GM19324 (cell line): ENCODE results near the gene PEMT.

Experiments used
- ATAC-seq: cut with Tn5 transposase; IDR thresholded peaks from one replicate; pipeline ENCODE4 v1.9.1; 2021; ENCODE audit warnings: mild to moderate bottlenecking, moderate library complexity; ENCODE audit not compliant: unreplicated experiment, low FRiP score

PEMT gene

DNA sequence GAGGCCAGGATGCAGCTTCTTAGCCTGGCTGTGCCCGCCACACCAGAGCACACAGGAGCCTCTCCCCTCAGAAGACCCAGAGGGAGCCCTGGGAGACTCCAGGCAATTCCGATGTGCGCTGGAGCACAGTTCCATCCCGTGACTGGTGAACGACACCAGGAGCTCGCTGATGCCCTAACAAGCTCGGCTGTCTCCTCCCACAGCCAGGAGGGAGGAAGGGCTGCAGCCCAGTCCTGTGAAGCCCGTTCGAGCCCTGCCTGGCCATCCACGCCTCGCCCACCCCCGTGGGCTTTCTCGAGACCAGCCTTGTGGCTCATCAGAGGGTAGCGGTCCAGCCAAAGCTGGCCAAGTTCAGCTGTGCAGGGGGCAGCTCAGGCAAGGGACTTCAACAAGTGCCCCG, 73.5 kb downstream of the PEMT start:
- no peak for ATAC-seq

DNA sequence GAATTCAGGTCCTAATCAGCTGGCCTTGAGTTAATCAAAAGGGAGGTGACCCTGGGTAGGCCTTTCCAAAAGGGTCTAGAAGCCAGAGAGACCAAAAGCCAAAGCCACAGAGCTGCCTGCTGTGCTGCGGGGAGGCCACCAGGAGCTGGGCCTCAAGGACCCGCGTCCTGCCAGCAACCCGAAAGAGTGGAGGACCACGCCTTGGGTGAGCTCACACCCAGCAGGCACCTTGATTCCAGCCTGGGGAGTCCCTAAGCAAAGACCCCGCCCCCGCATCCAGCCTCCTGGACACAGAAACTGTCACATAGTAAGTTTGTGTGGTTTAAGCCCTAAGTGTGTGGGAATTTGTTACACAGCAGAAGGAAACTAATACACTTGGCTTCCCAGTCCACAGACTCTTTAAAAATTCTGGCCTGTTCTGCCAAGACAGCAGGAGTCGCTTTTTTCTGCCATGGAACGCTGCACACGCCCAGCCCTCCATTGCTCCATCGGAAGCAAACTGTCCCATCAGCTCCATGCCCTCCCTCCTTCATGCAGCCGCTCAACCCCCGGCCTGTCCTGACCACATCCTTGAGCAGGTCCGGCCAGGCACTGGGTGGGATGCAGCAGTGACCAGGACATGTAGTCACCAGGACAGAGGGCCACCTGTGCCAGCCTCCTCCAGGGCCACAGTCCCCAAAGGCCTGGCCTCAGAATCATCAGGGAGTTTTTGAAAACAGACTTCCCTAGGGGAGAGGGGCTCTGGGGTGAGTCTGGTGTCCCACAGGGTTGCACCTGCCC, 74.4 kb downstream of the PEMT start:
- no peak for ATAC-seq

DNA sequence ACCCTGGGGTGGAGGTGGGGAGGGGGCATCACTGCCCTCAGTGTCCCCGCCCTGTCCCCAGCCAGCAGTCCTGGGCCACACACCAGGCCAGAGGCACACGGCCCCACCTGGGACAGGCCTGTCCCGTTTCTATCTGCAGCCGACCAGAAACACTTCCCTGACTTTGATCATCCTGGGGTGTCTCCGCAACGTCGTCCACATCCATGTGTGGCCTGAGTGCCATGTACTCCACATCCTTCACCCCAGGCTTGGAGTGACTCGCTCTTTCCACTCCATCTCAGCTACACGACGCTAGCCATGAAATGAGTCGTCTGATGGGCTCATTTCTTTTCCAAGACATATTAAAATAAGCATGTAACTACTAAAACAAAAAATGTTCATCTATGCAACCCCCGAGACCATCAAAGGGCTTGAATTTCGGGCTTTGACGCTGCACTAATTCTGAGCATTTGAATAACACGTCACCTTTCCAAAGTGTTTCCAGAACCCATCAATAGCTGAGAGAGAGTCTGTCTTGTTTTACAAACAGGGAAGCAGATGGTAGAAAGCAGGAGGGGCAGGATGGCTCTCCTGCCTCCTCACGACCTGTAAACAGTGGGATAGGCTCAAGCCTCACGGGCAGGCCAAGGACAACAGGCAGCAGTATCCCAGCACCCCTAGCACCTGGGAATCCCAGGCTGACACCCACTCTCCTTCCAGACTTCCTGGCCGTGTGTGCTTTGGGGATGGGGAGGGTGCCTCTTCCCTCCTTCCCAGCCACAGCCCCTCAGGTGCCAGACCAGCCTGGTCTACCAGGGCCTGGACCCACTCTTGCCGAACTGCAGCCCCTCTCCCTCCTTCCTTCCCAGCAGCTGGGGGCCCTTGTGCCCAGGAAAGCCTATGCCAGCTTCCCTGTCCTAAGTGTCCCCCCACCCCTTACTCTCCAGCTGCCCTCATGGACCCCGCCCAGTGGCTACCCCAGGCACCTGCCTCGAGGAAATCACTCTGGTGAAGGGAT, 75.3 kb downstream of the PEMT start:
- no peak for ATAC-seq

DNA sequence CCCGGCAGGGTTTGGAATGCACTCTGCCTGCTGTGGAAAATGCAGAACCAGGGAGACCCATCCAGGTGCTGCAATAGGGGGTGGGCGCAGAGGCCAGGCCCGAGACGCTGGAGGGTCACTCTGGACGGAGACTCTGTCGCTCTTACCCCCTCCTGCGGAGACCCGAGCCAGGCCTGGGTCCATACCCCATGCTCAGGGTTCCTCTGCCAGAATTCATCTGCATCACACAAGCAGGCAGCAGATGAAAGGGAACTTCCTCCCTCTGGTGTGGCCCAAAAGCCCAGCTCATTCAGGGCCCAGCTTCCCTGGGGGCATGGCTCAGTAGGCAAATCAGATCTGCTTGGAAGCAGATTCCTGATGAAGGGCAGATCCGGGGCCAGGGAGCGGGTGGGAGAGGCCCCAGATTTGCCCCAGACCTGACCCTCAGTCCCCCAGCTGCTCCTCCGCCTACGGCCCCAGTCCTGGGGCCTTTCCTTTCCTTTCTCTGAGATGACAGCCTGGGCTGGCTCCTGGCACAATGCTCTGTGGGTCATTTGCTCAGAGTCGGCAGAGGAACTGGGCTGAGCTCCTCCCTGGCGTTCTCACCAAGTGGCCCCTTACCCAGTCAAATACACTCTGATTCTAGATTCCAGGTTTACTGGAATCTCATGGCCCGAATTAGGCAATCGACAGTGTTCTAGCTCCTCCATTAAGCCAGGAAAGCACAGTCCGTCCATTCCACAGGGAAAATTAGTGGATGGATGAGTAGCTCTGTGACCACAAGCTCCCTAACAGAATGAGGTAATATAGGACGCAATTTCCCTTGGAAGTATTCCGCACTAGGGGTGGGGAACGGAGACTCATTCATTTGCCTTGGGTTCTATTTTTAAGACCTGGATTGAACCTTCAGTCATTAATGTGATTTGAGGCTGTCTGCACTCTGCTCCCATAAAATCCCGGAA, 76.2 kb downstream of the PEMT start:
- no peak for ATAC-seq

DNA sequence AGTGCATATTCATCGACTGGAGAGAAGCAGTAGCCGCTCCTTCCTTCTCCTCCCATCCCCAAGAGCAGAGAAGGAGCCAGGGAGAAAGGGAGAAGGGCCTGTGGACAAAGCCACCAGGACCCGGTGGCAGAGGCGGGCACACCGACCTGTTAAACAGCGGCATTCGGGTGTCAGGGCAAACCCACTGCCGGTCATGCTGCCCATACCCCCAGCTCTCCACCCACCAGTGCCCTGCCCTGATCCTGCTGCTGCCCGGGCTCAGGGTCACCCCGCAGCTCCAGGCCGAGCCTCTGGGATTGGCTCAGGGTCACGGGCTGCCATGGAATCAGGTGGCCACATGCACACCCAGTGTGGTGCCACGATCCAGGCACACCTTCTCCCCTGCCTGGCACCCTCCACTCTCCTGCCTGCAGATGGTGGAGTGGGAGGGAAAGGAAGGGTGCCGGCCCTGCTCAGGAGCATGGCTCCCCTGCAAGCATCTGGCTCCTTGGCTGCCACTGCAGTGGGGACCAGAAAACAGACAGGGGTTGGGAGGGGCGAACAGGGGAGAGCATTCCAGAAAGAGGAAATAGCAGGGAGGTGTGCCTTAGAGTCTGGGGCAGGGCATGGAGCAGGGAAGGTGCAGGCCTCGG, 77.0 kb downstream of the PEMT start:
- ATAC-seq, result no peak

DNA sequence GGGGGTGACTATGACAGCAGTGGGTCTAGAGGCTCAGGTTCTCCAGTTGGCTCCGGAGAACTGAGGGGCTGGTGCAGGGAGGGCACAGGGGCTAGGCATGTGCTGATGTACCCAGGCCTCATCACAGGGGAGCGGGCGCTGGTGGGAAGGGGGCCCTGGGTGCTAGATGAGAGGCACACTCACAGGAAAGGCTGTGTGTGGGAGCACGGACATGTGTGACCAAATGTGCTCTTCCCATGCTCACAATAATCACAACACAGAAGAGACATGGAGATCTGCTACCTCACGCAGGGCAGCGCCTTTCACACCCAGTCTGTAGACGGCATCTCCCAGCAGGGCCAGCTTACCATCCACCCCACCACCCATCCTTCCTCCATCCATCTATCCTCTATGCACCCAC, 77.9 kb downstream of the PEMT start:
- no peak for ATAC-seq

DNA sequence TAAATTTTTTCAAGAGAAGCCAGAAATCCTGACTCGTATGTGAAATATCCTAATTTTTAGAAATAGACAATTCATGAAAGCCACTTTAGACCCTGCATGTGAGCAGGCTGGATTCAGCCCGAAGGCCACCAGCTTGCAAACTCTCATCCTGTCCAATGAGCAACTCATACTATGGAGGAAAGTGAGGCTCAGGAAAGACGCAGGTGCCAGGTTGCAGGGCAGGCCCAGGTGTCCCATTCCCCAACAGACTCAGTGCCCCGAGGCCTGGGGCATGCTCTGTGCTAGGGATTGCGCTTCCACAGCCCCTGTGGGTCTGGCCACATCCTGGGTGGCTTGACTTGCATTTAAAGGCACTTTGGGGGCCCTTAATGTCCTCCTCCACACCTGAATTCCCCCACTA, 78.6 kb downstream of the PEMT start:
- ATAC-seq, result no peak

DNA sequence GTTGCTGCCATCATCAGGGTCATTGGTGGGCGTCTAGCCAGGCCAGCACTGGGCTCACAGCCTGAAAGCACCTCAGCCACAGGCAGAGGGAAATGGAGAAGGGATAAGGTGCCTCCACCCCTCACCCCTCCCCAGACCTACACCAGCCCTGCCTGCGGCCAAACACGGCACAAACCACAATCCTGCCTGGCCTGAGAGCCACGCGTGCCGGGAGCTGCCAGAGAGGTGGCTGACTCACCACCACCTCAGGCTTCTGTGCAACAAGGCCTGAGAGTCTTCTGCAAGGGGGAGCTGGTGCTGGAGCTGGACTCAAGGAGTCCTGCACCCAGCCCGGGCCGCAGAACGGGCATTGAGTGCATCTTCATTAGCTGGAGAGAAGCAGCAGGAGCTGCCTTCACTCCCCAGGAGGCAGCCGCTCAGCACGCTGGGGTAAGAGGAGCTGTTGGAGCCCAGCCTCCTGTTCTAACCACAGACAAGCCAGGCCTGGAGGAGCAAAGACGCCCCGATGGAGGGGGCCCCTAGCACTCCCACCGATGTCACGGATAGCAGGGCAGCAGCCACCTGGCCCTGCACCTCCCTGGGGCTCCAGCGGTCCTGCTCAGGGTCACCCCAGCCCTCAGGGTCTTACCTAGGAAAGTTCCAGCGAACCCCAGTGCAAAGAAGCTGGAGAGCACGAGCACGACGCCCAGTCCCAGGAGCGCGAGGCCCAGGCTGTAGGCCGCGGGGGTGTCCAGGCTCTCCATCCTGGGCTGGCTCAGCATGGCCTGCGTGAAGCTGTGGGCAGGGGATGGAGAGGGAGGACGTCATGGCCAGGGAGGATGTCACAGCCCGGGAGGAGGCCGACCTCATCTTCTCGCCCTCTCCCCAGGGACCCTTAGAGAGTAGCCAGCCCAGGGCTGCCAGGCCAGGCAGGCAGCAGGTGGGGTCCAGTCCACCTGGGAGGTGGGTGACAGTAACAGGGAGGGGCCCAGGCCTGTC, 79.3 kb downstream of the PEMT start:
- ATAC-seq, result no peak

DNA sequence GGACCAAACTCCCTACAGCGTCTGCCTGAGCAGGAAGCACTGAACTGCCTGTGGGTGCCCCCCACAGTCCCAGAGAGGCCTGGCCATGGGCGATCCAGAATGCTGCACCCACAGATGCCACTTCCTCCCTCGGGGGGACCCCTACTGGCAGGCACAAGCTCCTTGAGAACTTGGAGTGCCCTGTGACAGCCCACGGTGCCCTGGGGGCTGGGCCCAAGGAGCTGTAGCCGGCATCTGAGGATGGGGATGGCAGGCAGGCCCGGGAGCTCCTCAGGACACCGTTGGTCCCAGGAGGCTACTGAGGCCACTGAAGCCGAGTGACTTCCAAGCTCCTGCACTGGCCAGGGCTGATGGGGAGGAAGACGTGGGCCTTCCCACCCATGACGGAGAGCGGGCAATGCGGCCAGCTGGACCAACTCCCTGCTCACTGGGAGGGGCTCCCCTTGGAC, 80.2 kb downstream of the PEMT start:
- ATAC-seq, result no peak

DNA sequence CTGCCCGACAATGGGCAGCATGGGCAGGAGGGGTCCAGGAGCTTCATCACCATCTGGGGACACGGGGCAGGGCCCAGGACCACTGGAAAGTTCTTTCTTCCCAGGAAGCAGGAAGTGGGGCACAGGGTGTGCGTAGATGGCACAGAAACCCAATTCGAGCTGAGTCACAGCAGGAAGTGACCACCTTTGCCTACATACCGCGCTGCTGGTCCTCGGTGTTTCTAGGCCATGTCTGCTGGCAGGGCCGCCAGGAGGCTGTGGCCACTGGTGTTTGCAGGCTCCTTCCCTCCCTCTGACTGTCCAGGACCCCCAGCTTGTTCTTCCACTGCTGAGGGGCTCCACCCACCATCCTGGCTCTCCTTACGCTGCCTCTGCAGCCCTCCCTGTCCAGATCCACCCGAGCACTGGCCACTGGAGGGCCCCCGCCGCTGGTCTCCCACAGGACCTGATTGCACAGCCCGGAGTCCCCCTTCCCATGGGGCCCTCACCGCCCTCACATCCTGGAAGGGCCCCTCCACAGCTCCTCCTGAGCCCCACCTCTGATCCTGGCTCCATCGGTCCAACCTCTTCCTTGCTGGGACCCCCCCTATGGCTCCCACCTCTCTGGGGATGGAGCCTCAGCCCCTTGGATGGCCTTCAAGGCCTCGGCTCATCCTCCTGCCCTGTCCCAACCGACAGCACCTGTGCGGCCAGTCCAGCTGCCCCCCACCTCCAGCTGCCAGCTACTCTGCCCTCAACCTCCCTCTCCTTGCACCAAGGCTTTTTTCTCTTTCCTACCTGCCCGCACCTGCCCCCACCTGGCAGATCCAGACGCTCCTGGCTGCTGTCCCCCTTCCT, 80.8 kb downstream of the PEMT start:
- ATAC-seq, result no peak

DNA sequence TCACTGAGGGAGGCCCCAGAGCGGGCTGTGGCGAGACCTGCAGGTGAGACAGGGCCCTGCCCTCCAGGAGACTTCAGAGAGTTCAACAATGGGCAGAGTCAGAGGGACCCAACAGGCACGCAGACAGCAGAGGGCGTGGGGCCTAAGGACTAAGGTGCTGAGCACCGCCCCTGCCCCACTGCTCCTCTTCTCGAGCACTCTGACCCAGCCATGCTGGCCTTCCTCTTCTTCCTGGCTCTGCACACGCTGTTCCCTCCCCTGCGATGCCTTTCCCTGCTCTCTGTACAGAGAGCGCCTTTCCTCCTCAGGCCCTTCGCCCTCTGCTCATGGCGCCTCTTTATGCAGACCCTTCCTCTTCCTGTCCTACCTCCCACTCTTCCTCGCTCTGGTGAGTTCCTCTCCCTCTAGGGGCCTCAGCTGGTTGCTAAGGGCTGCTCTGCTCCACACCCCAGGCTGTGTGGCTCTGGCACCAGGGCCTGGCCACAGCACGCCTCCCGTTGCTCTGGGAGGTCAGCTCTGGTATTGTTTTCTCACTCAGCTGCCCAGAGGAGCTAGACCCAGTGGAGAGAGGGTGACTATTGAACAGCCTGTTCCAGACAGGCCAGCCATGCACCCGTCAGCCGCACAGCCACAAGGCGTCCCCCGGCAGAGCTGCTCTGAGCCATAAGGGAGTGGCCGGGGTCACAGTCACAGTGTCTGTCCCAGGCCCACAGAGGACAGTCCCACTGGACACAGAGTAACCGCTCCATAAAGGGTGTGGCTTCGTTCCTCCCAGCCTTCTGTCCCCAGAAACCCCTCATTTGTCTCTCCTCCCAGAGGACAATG, 81.7 kb downstream of the PEMT start:
- no peak for ATAC-seq

DNA sequence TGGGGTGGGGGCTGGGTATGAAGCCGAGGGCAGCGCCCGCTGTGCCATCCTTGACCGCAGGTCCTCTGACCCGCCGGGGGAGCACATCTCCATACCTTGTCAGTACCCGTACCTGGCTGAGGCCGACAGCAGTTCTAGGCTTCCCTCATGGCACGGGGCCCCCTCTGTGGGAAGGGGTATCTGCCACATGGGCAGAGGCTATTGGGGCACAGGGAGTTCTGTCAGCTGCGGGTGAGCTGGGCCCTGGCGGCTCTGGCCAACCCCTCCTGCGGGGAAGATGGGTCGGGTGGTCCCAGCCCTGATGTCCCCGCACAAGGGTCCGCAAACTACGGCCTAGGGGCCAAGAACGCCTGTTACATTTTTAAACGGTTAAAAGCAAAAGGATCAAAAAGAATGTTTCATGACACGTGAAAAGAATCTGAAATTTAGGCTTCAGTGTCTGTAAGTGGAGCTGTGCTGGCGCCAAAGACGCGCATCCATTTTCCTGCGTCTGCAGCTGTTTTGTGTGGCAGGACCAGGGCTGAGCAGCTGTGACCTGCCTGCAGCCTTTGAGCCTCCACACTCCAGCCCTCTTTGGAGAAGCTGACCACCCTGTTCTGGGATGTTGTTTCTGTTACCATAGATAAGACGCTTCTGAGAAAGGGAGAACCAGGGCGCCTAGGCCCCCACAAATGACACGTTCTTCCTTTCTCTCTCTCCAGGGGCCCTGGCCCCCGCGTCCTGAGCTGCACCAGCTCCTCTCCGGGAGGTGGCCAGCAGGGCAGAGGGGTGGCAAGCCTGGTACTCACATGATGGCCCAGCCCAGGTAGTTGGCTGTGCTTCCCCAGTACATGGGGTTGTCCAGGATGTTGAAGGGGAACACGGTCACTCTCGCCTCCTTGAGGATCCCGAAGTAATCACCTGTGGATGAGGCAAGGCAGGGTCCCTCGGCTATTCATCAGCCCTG, 82.6 kb downstream of the PEMT start:
- no peak for ATAC-seq

DNA sequence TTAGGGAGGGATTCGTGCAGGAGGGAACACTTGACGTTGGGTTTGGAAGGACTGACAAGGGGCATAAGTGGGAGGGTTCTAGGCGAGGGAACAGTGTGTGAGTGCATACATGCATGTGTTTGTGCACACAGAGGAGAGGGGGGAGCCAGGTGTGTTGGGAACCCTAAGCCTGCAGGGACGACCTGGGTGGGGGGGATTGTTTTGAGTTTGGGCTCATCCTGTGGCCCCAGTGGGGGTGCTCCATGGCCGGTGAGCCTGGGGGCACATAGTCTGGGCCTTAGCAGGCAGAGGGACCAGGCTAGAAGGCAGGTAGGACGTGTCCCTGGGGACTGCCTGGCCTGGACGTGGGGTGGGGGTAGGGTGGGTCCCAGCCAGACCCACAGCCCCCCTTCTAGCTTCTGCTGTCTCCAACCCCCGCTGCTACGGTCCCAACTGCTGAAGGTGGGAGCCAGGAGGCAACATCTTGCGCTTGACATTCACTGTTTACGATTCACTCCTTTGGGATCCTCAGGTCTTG, 83.4 kb downstream of the PEMT start:
- ATAC-seq, result no peak

DNA sequence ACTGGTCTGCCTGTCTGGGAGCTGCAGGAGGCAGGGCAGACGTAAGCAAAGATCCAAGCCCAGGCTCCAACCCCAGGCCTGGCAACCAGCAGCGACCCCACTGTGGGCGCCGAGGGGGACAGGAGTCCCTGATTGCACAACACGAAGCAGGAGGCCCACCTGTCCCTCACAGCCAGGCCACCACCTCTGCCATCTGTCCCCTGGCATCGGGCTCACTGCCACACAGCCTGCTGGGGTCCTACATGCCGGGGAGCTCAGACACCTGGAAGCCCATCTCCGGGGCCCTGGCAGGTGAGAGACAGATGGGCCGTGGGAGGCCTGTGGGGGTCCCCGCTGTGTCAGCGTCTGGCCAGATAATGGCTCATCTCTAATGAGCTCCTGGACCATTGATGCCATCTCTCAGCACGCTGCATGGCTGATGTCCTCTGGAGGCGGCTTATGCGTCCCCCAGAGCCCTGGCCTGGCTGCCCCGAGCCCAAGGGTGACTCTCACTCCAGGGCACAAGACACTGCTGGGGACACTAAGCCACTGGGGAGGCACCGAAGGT, 84.0 kb downstream of the PEMT start:
- no peak for ATAC-seq

DNA sequence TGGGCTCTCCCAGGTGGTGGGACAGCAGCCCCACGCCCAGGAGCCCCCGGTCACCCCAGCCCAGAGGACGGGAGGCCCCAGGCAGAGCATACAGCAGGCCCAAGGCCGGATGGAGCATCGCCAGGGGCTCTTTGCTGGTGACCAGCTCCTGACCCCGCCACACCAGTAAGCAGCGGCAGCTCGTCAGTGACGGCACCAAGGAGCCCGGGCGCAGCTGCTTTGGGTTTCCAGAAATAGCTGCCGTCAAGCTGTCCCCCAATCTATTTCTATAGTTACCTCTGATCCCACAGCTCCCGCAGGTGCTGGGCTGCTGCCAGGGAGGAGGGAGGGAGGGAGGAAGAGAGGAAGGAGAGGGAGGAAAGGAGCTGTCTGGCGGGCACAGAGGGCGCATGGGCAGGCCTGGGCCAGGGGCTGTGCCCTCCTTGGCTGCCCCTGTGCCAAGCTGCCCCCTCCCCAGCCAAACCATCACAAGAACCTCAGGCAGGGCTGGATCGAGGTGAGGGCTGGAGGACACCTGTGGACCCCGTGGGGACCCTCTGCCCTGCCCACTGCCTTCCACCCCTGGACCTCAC, 84.5 kb downstream of the PEMT start:
- no peak for ATAC-seq
